Adrenal gland (tissue), 12 donors: Measurements from ENCODE around the gene PCSK6. TPM values are rescaled to one million over a fixed set of nuclear protein-coding genes. Genes with fewer than 3 reads are reported as not detected.

Experiments used
- DNase-seq, 7 donors: peaks; one replicate each; pipeline ENCODE4 v3.0.0-alpha.2; 2019 to 2020
- H3K27ac ChIP-seq, 5 donors: fragments of 200-600 bp; sonication (generic) in 4 of 5; 1 replicate in 3 of 5; 2 replicates in 2 of 5; pipeline versions ENCODE4 v1.5.1 to v1.8.0; 2016 to 2020; ENCODE audit warnings: mild to moderate bottlenecking in 1 of 5
- H3K27me3 ChIP-seq: fragments of 200-600 bp; 2 replicates; pipeline ENCODE4 v1.8.0; 2021
- H3K36me3 ChIP-seq, 2 donors: fragments of 200-600 bp; replicated peaks in 1 of 2; 1 replicate in 1 of 2; 2 replicates in 1 of 2; pipeline versions ENCODE4 v1.5.1 to v1.8.0; 2018 to 2022
- H3K4me1 ChIP-seq, 2 donors: fragments of 200-600 bp; replicated peaks in 1 of 2; 1 replicate in 1 of 2; 2 replicates in 1 of 2; pipeline versions ENCODE4 v1.5.1 to v1.8.0; 2018 to 2021
- H3K4me3 ChIP-seq, 4 donors: fragments of 200-600 bp; sonication (generic) in 3 of 4; one replicate each; pipeline ENCODE4 v1.5.1; 2016 to 2018
- H3K9me3 ChIP-seq, 3 donors: fragments of 200-600 bp; sonication (generic) in 1 of 3; replicated peaks in 1 of 3; 1 replicate in 2 of 3; 2 replicates in 1 of 3; pipeline versions ENCODE4 v1.5.1 to v1.8.0; 2016 to 2021
- CTCF ChIP-seq, 6 experiments: fragments of 450-650 bp in 4 of 6; fragments of 200-600 bp in 2 of 6; sonication (generic) in 1 of 6; IDR thresholded peaks; 1 replicate in 5 of 6; 2 replicates in 1 of 6; pipeline versions ENCODE4 v1.5.1 to v1.8.0; 2016 to 2021; ENCODE audit warnings: antibody characterized with exemption in 6 of 6, mild to moderate bottlenecking in 2 of 6, moderate library complexity in 1 of 6
- POLR2A ChIP-seq, 2 donors: fragments of 450-650 bp; IDR thresholded peaks; one replicate each; pipeline ENCODE4 v1.6.1; 2017; ENCODE audit warnings: antibody characterized with exemption in 2 of 2, mild to moderate bottlenecking in 2 of 2, moderate library complexity in 1 of 2
- WGBS, 4 donors: extraction: QIAGEN DNeasy Blood & Tissue Kit in 2 of 4; methylation state at CpG; one replicate each; pipeline versions ENCODE4 v1.1.5 to v1.1.7; 2013 to 2017; 5-methylcytosine and 5-hydroxymethylcytosine counted together
- intact Hi-C, 2 donors: fragments of 100-400 bp; cut with DNase I; formaldehyde crosslinking; loops; one replicate each; pipeline versions ENCODE4 v1.14.1 to v1.15.0; 2022 to 2023
- polyA plus RNA-seq, 3 donors: library from polyadenylated mRNA; stranded (reverse); fragments of 200-250 nt in 2 of 3; fragments of 350-450 nt in 1 of 3; fragmentation: Illumina TruSeq in 1 of 3; extraction: RNeasy Lipid Tissue Mini Kit (QIAGEN cat#74804) in 1 of 3; gene quantifications; one replicate each; pipeline ENCODE4 v1.2.3, GENCODE V29; 2013 to 2014
- total RNA-seq, 9 donors: library from RNA; depleted of rRNA in 4 of 9; stranded (reverse); fragments of >200 nt in 4 of 9; fragments of 120-200 nt in 1 of 9; fragmentation: NEBNext Ultra II Directional in 1 of 9; extraction: Animal tissue kit (Norgen Biotek cat#: 25700) in 1 of 9; gene quantifications; one replicate each; pipeline versions ENCODE4 v1.1.0 to v1.2.4, GENCODE V29; 2013 to 2023
- donor health status: healthy with polysubstance abuse.
- donor health status: Bipolar disorder and iron deficiency.
- donor health status: DM: yes; HTN: yes; CAD: no.
- donor health status: DM: no; HTN: no; CAD: no.
- donor health status: DM: no; HTN: no; CAD: no.
- donor health status: DM: yes; HTN: yes; CAD: no.

PCSK6 gene
- total and polyA plus RNA-seq, 12 donors: 0.88 to 53.0 (median 5.6) TPM

GRCh38 chr15:101313041-101313761 lies 176.3 kb downstream of the PCSK6 start:
- no peak overlapping the region for H3K4me3 ChIP-seq
- no peak overlapping the region for H3K27ac ChIP-seq
- intact Hi-C loops: no loop called here
- TF ChIP-seq CTCF (IDR thresholded peaks at IDR 0.05): no peak
- no peaks in the 10 kb centered on the region for H3K36me3 ChIP-seq
- H3K27me3 ChIP-seq: peaks cover 4% of the 10 kb centered on the region
- DNase-seq: no peak
- no peaks in the 10 kb centered on the region for H3K4me1 ChIP-seq
- H3K9me3 ChIP-seq: no peaks in the 10 kb centered on the region
- WGBS, 4 donors: 87 to 93% (median 92%) methylated on average over 20 to 21 of the region's 21 CpGs

GRCh38 chr15:101310508-101310907 lies 179.0 kb downstream of the PCSK6 start:
- WGBS, 4 donors: 70 to 95% (median 92%) methylated on average over 3 to 7 of the region's 7 CpGs
- peak in 1 of 7 donors; percentile 1 for DNase-seq
- no peak overlapping the region for H3K27ac ChIP-seq

GRCh38 chr15:101310161-101310480 lies 179.4 kb downstream of the PCSK6 start:
- H3K4me3 ChIP-seq: no peak overlapping the region
- peaks cover 8% of the 10 kb centered on the region for H3K27me3 ChIP-seq
- H3K9me3 ChIP-seq: no peaks in the 10 kb centered on the region
- no peaks in the 10 kb centered on the region for H3K4me1 ChIP-seq
- H3K27ac ChIP-seq: no peak overlapping the region
- WGBS, 4 donors: 88 to 96% (median 92%) methylated on average over 5 to 7 of the region's 7 CpGs
- intact Hi-C loops: no loop called here
- TF ChIP-seq POLR2A (IDR thresholded peaks at IDR 0.05): no peak
- TF ChIP-seq CTCF (IDR thresholded peaks at IDR 0.05): no peak
- H3K36me3 ChIP-seq: no peaks in the 10 kb centered on the region
- no peak for DNase-seq

More at GRCh38 chr15:101310508-101310907, 179.0 kb downstream of the PCSK6 start:
- peaks cover 8% of the 10 kb centered on the region for H3K27me3 ChIP-seq
- TF ChIP-seq CTCF (IDR thresholded peaks at IDR 0.05) (no peak), POLR2A (IDR thresholded peaks at IDR 0.05) (no peak)
- no peak overlapping the region for H3K4me3 ChIP-seq
- H3K4me1 ChIP-seq: no peaks in the 10 kb centered on the region
- intact Hi-C loops: no loop called here
- H3K36me3 ChIP-seq: no peaks in the 10 kb centered on the region
- H3K9me3 ChIP-seq: no peaks in the 10 kb centered on the region

- intact Hi-C loops: loop anchor here (5.0 to 10.0 kb wide), 4 partner anchors 125 to 265 kb away; no protein-coding TSS in a partner anchor
- Histone ChIP-seq H3K4me3 (no peak overlapping the region), H3K27me3 (peaks cover 8% of the 10 kb centered on the region), H3K27ac (no peak overlapping the region), H3K9me3 (no peaks in the 10 kb centered on the region), H3K4me1 (no peaks in the 10 kb centered on the region), H3K36me3 (no peaks in the 10 kb centered on the region)
- WGBS, 4 donors: 86 to 92% (median 89%) methylated on average over 18 to 26 of the region's 26 CpGs
- TF ChIP-seq CTCF (IDR thresholded peaks at IDR 0.05) (no peak), POLR2A (IDR thresholded peaks at IDR 0.05) (no peak)
- DNase-seq: peak in 1 of 7 donors; percentile 4
These were observed 179.9 kb downstream of the PCSK6 start for GRCh38 chr15:101309436-101310160.
